ENCODE measurements around the gene ASTN1.

- no peak for TF ChIP-seq CTCF (IDR thresholded peaks at IDR 0.05)
- no peak for TF ChIP-seq POLR2A (IDR thresholded peaks at IDR 0.05)
Measured at GRCh38 chr1:176854121-176854520, 310.4 kb downstream of the ASTN1 start.

All from gastroesophageal sphincter (tissue), 3 donors.